CD4-positive, alpha-beta T cell treated with Interleukin-4 for 4 hours (primary cell): ENCODE results near the gene TMPRSS6.

Experiments
- DNase-seq: peaks from one replicate; pipeline ENCODE4 v3.0.0-alpha.2; 2020

The TMPRSS6 gene

DNA sequence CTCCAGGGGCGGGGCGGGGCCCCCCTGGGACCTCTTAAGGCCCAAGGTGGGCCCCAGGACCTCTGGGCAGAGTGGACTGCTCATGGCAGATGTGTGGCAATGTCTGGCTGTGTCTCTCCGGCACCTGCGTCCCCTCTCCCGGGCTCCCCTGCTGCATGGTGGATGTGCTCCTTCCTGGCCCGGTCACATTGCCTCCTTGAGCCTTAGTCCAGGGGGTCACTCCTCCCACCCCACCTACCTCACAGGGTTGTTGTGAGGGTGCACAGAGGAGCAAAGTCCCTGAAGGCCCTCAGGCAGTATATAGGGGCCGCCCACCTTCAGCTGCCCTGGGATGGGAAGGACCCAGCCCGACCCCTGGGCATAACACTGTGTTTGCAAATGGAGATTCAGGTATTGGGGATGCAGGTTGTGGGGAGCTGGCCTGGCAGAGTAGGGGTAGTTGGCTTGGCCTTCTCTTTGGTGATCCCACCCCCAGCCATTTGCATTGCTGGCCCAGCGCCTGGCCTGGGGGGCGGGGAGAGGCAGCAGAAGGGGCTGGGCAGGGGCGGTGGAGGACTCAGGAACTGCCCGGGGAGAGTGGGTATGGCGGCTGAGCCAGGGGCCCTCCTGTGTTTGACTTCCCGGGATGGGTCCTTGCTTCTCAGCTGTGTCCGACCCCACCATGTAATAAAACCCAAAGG is 46.7 kb downstream of the TMPRSS6 start:
- DNase-seq, result no peak

DNA sequence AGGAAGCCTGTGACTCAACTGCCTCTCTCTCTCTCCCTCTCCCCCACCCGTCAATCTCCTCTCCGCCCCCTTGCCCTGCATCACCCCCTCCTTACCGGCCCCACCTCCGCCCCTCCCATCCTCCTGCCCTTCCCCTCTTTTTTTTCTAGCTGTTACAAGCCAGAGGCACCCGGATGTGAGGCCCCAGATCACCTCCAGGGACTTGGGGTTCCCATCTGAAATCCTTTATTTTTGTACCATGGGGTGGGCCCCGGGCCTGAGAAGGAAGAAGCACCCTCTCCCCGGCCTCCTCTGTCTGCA is 47.2 kb downstream of the TMPRSS6 start:
- DNase-seq, result no peak

DNA sequence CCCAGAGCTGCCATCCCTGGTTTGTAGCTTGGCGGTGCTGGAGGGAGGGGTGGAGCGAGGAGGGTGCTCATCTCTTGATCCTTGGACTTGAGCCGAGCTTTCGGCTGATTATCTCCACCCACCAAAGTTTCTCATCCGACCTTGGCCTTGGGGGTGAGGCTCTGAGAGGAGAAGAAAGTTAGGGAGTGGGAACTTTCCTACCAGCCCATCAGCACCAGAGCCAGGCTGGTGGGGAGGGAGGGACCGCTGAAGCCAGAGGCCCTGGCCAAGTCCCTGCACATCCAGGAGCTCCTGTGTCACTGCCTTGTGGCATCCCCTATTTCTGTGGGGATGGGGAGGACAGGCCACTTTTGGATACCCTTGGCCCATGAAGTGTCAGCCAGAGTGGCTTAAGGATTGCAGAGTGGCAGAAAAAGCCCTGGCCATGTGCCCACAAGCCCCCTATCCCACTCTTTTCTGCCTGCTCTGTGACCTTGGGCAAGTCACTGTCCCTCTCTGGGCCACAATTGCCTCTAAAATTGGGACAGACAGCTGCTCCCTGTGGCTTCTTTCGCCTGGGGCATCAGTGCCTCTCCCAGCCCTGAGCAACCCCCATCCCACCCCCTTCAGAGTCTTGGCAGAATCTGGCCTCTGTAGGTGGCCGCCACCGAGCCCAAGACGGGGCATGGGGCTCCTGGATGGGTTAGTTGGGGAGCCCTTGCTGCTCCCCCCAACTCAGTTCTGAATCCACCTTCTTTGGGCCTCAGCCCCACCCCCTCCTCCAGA is 47.7 kb downstream of the TMPRSS6 start:
- no peak for DNase-seq

DNA sequence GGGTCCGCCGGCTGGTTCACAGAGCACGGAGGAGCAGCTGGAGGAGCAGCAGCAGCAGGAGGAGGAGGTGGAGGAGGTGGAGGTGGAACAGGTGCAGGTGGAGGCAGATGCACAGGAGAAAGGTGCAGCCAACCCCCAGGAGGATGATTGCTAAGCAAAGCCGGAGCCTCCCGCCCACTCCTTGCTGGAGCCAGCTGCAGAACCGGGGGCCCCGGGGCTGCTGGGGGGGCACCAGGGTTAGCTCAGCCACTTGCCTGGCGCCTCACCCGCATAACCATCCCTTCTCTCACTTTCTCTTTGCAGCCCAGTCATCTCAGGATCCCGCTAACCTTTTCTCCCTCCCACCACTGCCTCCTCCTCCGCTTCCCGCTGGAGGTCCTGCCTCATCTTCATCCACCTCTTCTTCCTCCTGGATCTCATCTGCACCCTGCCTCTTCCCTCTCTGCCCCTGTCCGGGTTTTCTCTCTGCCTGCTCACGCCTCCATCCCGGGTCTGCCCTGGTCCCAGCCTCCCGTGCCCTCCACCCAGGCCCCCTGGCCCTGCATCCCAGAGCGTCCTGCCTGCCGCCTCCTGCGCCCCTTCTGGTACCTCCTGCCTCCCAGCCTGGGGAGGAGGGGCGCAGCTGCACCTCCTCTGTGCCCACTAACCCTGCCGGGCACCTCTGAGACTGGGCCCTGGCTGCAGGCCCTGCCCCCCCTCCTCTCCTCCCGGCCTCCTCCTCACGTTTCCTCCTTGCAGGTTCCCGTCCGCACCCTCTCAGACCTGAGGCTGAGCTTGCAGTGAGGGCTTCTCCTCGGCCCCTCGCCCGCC is 48.5 kb downstream of the TMPRSS6 start:
- DNase-seq, result no peak

DNA sequence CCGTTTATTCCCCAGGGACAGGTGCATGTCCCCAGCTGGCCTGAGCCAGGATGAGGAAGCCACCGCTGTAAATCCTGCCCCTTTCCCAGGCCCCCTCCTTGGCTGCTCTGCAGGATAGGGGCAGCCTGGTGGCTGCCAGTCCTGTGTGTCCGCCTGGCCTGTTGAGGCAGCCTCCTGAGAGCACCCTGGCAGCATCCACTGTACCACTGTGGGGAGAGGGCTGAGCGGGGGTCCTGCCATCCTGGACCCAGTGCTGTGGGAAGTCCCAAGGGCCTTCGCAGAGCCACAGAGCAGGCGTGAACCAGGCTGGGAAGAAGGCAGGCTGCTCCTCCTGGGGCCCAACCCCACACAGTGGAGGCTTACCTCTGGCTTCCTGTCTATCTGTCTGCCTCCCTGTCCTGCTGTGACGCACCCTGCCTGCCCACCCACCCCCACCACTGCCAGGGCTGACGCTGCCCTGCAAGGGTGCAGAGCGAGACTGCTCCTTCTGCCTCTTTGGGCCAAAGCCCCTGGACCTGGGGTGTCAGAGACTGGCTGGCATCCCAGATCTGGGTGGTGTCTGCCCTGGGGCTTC is 49.5 kb downstream of the TMPRSS6 start:
- DNase-seq, result no peak

DNA sequence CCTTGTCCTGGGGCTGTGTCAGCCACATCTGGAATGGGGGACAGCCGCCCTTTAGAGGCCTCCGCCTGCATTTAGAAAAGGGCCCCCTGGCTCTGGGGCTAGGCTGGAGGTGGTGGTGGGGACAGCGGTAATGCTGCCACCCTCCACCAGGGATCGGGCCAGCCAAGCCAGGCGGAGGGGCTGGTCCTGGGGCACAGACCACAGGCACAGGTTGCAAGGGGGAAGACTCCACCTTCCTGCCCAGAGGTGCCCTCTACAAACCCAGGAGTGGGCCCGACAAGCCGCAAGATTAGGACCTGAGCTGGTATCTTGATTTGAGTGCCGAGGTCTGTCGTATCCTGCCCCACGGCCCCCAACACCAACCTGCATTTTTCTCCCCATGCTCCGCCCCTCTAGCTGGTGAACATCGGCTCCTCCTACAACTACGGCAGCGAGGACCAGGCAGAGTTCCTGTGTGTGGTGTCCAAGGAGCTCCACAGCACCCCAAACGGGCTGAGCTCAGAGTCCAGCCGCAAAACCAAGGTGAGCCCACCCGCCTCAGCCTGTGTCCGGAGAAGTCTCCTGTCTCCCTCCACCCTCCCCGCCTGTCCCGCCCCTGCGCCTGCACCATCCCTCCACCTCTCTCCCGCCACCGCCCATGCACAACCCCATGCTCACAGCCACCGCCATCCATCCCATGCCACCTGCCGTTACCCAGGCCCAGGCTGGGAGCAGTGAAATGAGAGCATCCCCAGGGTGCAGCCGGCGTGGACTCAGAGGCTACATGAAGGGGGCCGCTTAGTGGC is 50.4 kb downstream of the TMPRSS6 start:
- no peak for DNase-seq

DNA sequence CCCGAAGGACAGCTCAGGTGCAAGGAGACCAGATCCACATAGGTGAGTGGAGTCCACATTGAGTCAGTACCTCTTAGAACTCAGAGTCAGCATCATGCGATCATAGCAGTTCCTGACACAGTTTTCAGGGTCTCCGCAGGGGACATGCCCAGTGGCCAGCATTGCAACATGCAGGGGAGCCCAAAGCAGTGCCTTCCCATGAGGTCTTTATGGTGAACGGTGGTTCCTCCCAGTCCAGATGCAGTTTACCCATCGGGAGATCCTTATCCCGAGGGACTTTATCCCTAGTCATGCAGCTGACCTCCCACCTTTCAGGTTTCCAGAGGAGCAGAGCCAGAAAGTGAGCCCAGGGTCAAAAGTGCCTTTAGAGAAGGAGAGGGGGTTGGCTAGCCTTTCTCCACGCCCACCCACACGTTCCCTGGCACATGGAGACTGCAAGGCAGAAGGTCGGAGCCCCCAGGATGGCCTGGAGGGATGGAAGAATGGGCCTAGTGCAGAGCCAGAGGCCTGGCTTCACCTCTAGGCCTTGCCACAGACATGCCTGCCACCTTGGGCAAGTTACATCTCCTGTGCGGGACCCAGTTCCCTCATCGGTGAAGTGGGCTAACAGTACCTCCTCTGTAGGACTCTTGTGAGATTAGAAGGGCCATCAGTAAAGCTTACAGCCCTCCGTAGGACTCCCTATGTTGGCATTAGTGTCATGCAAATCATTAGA is 51.6 kb downstream of the TMPRSS6 start:
- no peak for DNase-seq

DNA sequence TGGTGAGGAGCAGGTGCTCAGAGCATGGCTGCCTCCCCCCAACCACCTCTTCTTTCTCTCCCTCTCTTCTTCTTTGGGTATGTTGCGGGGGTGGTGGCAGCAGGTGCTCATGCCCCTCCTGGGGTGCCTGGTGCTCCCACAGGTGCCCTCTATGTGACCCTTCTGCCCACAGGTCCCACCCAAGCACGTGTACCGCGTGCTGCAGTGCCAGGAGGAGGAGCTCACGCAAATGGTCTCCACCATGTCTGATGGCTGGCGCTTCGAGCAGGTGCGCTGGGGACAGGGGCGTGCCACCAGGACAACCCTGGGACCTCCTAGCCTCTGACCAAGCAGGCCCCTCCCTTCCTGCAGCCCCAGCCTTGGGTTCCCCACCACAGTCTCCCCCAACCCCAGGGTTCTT is 52.3 kb downstream of the TMPRSS6 start:
- DNase-seq, result no peak

DNA sequence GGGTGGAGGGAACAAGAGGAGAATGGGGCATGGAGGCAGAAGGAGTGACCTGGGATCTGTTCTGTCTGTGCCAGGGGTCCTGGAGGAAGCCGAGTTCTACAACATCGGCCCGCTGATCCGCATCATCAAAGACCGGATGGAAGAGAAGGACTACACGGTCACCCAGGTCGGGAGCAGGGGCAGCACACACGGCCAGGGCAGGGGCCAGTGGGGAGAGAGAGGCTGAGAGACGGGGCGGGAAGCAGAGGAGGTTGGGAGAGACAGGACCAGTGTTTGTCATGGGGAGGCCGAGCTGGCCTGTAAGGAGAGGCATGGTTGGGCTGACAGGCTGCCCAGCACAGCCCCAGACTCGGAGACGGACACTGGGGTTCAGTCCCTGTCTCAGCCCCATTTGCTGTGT is 53.3 kb downstream of the TMPRSS6 start:
- no peak for DNase-seq

DNA sequence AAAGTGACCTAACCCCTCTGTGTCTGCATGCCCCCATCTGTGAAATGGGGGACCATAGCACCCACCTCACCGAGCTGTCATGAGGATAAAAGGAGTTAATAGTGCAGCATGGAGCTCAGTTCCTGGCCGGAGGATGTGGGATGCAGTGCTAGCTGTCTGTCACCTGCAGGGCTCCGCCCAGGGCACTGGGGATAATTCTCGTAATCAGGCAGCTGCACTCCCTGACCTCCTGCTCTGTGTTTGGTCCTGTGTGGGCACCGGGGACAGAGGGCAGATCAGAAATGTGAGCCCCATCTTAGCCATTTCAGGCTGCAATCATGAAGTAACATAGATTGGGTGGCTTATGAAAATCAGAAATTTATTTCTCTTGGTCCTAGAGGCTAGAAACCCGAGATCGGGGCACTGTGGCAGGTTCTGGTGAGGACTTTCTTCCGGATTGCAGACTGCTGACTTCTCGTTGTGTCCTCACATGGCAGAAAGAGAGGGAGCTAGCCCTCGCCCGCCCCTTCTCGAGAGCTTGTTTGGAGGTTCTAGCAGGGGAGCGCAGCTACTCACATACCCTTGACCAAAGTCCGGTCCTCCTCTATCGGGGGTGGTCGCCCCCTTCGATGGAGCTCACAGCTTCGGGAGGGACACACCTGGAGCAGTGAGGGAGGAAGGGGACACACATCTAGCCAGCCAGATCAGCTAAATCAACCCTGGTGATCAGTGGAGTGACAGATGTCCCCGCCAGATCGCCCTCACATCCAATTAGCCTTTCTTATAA is 54.7 kb downstream of the TMPRSS6 start:
- no peak for DNase-seq

DNA sequence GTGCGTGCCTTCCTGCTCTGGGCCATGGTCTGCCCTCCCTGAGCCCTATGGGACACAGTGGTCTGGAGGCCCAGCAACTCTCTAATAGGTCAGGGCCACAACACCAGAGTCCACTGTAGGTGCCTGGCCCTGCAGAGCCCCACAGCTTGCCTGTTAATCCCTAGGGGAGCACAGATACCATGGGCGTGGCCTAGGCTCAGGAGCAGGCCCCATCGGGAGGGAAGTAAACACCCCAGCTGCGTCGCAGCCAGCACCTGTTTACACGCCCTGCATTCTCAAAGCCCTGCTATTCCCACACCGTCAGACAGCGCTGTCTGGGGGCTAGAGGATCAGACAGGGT is 55.5 kb downstream of the TMPRSS6 start:
- DNase-seq, result no peak

DNA sequence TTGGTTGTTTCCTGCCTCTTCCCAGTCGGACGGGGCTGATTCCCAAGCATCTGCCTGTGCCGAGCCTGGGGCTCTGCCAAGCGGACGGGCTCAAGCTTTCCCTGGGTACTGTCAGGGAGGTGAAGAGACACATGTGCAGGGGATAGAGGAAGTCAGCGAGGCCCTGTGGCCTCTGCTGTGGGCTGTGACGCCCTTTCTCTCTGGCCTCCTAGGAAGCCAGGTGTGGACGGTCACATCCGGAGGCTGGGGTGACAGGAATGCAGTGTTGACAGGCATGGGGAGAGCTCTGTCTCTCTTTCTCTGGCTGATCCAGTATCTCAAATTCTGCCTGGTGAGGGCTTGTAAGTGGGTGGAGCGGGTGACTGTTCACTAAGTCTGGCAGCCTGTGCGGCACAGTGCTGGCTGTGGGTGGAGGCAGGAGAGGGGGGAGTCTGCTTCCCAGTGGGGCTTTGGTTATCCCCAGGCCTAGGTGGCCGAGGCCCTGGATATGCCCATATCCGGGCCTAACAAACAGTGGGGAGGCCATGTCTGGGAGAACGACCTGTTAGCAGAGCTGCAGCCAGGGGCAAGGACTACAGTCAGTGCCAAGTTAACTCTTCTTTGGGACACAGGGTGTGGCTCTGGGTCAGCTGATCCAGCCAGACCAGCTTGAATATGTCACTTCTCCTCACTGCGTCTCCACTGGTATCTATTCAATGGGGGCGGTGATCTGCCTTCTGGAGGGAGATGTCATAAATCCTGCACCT is 56.0 kb downstream of the TMPRSS6 start:
- DNase-seq, result no peak

DNA sequence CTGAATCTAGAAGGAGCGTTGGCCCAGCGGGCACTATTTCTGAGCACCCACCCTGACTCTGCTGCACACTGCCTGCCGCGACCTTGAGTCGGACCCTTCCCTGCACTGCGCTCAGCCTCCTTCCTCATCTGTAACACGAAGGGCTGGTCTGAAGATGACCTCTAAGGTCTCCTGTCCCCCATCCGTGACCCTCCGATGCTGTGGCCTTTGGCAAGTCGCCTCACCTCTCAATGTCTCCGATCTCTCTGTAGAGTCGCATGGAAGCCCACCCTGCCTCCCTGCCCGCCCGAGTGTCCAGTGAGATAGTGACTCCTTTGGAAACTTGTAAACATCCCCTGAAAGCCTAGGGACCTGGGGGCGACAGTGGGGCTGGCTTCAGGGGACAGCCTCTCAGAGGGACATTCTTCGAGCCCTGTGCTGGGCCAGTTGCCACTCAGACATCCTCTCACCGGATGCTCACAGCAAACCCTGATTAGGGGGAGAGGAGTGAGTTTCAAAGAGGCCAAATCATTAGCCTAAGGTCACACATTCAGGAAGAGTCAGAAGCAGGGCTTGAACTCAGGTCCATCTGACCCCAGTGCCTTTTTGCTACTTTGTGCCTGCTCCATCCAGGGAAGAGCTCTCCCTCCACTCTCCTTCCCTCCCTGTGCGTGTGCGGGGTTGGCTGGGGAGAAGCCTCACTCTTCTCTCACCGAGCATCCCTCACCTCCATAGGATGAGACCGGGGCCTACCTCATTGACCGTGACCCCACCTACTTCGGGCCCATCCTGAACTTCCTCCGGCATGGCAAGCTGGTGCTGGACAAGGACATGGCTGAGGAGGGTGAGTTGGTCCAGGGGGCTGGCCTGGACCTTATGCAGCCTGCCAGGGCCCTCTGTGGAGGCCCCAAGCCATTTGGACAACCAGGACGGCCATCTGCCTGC is 56.9 kb downstream of the TMPRSS6 start:
- no peak for DNase-seq

DNA sequence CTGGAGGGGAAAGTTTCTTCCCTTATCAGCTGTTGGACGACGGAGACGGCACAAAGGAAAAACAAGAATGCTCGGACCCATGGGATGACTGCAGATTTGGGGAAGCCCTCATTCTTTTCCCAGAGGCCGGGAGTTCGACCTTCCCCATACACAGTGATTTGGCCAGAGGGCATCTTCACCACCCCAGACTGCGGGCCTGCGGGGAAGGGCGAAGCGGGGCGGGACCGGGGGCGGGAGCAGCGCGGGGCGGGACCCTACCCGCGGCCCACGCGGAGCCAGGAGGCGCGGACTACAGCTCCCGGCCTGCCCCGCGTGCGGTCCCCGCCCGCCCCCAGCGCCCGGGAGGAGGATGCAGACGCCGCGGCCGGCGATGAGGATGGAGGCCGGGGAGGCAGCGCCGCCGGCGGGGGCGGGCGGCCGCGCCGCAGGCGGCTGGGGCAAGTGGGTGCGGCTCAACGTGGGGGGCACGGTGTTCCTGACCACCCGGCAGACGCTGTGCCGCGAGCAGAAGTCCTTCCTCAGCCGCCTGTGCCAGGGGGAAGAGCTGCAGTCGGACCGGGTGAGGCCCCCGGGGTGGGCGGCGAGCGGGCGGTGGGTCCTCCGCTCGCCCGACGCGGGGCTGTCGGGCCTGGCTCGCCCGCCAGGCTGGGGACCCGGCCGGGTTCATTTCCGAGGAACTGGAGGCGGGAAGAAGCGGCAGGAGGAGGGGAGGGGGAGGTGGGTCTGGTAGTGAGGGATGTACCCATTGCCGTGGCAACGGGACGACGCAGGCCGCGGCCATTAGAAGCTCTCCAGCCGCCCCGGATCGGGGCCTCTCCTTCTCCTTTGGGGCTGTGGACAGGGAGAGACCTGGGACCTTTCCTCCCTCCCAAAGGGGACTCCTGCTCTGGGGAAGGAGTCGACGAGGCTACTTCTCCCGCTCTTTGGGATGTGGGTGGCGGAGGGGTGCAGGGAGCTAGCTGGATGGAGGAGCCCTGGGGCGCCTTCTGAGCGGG is 57.8 kb downstream of the TMPRSS6 start, which contains the start of gene KCTD17:
TSS of gene KCTD17 (plus strand) at position 352 of the 995 bp plus-strand sequence. CDS start at position 371, 19 bp downstream.
- peak; percentile 68 for DNase-seq

DNA sequence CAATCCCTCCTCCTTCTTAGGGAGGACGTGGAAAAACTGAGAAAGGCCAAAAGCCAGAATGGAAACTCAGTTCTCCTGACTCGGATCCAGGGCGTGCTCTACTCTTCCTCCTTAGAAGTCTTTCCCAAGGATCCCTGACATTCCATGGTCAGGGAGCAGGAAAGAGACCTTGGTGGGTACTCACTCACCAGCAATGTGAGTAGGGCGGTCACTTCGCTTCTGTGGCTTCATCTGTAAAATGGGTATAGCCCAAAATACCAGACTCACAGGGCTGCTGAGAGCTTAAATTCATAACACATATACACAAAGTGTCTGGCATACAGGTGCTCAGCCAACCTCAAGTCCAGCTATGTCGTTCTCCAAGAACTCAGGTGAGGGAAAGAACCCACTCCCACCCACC is 58.6 kb downstream of the TMPRSS6 start:
- no peak for DNase-seq

DNA sequence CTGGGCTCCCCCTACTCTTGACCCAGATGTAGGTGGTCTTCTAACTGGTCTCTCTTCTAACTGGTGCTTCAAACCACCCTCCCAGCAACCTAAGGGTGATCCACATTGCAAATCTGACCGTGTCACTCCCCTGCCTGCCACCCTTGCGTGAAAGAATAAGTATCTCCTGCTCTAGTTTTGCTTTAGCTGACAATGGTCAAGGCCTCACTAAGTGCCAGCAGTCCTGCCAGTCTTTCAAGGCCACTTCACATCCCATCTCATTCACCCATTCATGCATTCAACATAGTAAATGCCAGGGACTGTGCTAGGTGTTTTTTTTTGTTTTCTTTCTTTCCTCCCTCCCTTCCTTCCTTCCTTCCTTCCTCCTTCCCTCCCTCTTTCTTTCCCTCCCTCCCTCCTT is 60.3 kb downstream of the TMPRSS6 start:
- DNase-seq, result no peak

DNA sequence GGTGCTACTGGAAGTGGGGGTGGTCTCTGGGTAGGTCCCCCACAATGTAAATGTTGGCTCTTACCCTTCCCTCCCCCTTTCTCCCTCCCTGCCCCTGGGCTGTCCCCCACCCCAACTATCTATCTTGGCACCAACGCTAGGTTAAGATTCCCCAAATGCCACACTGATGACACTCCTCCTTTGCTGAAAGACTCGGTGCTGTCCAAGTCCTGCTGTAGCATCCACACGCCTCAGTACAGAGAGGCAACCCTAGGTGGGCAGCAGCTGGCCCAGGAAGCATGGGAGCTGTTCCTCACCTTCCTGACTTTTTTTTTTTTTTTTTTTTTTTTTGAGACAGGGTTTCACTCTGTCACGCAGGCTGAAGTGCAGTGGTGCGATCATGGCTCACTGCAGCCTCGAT is 61.4 kb downstream of the TMPRSS6 start:
- no peak for DNase-seq

DNA sequence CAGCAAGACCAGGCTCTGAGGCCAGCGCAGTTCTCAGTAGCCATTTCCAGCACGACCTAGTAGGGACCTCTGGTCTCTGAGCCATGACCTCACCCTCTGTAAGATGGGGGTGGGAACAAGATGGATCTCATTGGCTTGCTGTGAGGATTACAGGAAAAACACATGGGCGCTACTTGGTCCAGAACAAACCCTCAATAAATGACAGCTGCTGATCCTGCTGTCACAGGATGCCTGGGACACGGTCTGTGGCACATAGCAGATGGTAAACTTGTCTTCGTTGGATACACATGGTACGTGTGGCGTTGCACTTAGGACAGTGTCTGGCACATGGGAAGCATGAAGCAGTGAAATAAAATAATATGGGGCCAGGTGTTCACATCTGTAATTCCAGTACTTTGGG is 62.5 kb downstream of the TMPRSS6 start:
- no peak for DNase-seq
